Measurements from ENCODE around the gene MYO1H. TPM values are rescaled to one million over a fixed set of nuclear protein-coding genes. Genes with fewer than 3 reads are reported as not detected.

MYO1H gene
- total RNA-seq, 1 donor from 2014 or later = not detected

DNA sequence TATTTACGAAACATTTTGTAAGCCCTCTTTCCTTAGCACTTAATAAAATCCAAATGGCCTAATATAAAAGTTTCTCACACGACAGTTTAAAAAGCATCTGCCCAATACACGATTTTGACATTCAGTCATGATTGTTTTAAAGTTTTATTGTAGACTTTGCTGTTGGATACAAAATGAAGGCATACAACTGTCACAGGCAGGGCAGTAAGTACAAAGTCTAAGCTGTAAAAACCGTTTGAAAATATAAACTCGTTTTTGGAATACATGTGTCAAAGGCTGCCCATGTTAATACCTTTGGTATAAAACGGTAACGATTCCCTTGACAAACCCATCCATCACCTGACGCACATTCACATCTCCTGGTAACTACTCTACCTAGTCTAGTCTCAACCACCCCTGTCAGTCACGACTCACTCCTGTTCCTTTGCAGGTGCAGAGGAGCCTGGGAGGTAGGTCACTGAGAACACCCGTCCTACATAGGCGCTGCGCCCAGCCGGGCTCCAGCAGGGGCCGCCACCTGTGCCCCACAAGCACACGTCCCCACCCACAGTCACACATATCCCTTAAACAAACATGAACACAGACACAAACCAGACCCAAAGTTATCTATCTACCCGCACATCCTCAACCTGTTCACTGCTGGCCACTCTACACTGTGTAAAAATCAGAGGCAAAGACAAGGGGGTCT is 102.3 kb downstream of the MYO1H start:
- Mint-ChIP-seq H3K36me3 (peaks cover 39% of the 10 kb centered on the region), H3K4me1 (no peaks in the 10 kb centered on the region), H3K27me3 (ENCODE audit: insufficient read depth, low read depth) (peaks cover 3% of the 10 kb centered on the region), H3K4me3 (no peak overlapping the region), H3K27ac (no peak overlapping the region), H3K9me3 (no peaks in the 10 kb centered on the region)
- Histone ChIP-seq H3K27me3 (no peaks in the 10 kb centered on the region), H3K79me2 (ENCODE audit: low read depth) (no peaks in the 10 kb centered on the region), H3K4me1 (no peaks in the 10 kb centered on the region), H2AFZ (replicated peaks) (no peak overlapping the region), H3K36me3 (no peaks in the 10 kb centered on the region), H3K9ac (no peak overlapping the region), H3K4me3 (no peak overlapping the region), H3K9me3 (ENCODE audit: low read depth) (no peaks in the 10 kb centered on the region), H3F3A (ENCODE audit: low read depth) (no peaks in the 10 kb centered on the region), H3K27ac (no peak overlapping the region), H3K4me2 (no peak overlapping the region), H4K20me1 (ENCODE audit: low read depth) (peaks cover 8% of the 10 kb centered on the region)
- no peak for DNase-seq (ENCODE audit: low spot score)
- TF ChIP-seq EZH2 (IDR thresholded peaks at IDR 0.05) (no peak), CTCF (IDR thresholded peaks at IDR 0.05) (no peak), EZH2phosphoT487 (IDR thresholded peaks at IDR 0.05) (no peak)

DNA sequence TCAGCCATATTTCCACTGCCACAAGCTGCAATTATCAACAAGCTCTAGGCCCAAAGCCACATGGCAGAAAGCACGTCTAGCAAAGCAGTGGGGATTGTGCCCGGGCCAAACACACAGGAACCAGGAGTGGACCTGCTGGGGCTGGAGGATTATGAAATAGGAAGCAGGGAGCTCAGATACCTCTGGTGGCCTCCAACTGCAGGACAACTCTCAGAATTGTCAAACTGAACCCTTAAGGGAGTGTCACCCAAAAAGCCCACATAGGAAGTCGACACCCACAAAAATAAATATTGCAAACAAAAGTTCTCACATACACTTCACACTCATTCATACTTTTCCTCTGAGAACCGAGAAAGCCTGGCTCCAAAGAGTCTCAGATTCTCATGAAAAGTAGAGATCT is 103.3 kb downstream of the MYO1H start:
- Histone ChIP-seq H3K79me2 (ENCODE audit: low read depth) (no peaks in the 10 kb centered on the region), H3K9ac (no peak overlapping the region), H3K4me2 (no peak overlapping the region), H3K36me3 (no peaks in the 10 kb centered on the region), H3K27me3 (no peaks in the 10 kb centered on the region), H3K4me3 (no peak overlapping the region), H4K20me1 (ENCODE audit: low read depth) (peaks cover 8% of the 10 kb centered on the region), H3F3A (ENCODE audit: low read depth) (no peaks in the 10 kb centered on the region), H3K9me3 (ENCODE audit: low read depth) (no peaks in the 10 kb centered on the region), H2AFZ (replicated peaks) (no peak overlapping the region), H3K27ac (no peak overlapping the region), H3K4me1 (no peaks in the 10 kb centered on the region)
- no peak for DNase-seq (ENCODE audit: low spot score)
- H3K4me3 Mint-ChIP-seq = no peak overlapping the region
- peaks cover 3% of the 10 kb centered on the region for H3K27me3 Mint-ChIP-seq (ENCODE audit: insufficient read depth, low read depth)
- H3K9me3 Mint-ChIP-seq = no peaks in the 10 kb centered on the region
- no peak overlapping the region for H3K27ac Mint-ChIP-seq
- TF ChIP-seq CTCF (IDR thresholded peaks at IDR 0.05) (no peak), EZH2phosphoT487 (IDR thresholded peaks at IDR 0.05) (no peak), EZH2 (IDR thresholded peaks at IDR 0.05) (no peak)
- peaks cover under 1% of the 10 kb centered on the region for H3K4me1 Mint-ChIP-seq
- peaks cover 39% of the 10 kb centered on the region for H3K36me3 Mint-ChIP-seq

DNA sequence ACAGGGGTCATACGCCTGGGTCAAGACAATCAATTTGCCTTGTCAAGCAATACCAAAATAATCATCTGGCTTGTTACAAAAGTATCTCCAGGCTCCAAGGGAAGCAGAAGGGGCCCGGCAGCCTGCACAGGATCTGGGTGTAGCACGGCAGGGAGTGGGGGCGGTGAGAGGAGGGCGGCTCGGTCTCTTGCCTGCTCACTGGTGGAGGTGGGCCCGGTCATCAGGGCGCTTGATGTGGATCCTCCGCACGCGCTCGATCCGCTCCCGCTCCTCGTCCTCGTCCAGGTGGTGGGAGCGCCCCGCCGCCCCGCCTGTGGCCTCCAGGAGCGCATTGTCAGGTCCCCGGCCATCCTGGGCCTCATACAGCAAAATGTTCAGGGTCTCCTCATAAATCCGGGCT is 103.7 kb downstream of the MYO1H start:
- Mint-ChIP-seq H3K9me3 (no peaks in the 10 kb centered on the region), H3K36me3 (peaks cover 41% of the 10 kb centered on the region)
- no peak overlapping the region for H3K27ac ChIP-seq

GRCh38 chr12:109452489-109452888 is 104.8 kb downstream of the MYO1H start:
- Histone ChIP-seq H3K4me3 (no peak overlapping the region), H3F3A (ENCODE audit: low read depth) (no peaks in the 10 kb centered on the region), H3K9ac (no peak overlapping the region), H2AFZ (replicated peaks) (no peak overlapping the region), H3K79me2 (ENCODE audit: low read depth) (no peaks in the 10 kb centered on the region), H3K36me3 (no peaks in the 10 kb centered on the region), H3K4me2 (no peak overlapping the region), H3K27ac (no peak overlapping the region), H3K27me3 (no peaks in the 10 kb centered on the region), H4K20me1 (ENCODE audit: low read depth) (peaks cover 13% of the 10 kb centered on the region), H3K9me3 (ENCODE audit: low read depth) (no peaks in the 10 kb centered on the region), H3K4me1 (peaks cover 2% of the 10 kb centered on the region)
- Mint-ChIP-seq H3K27me3 (ENCODE audit: insufficient read depth, low read depth) (peaks cover 3% of the 10 kb centered on the region), H3K36me3 (peaks cover 50% of the 10 kb centered on the region), H3K27ac (no peak overlapping the region), H3K4me3 (no peak overlapping the region), H3K9me3 (no peaks in the 10 kb centered on the region), H3K4me1 (peaks cover 10% of the 10 kb centered on the region)
- TF ChIP-seq EZH2phosphoT487 (IDR thresholded peaks at IDR 0.05) = no peak
- no peak for TF ChIP-seq EZH2 (IDR thresholded peaks at IDR 0.05)
- no peak for TF ChIP-seq CTCF (IDR thresholded peaks at IDR 0.05)
- no peak for DNase-seq (ENCODE audit: low spot score)

More for the DNA sequence above, 103.7 kb downstream of the MYO1H start:
- Histone ChIP-seq H4K20me1 (ENCODE audit: low read depth) (peaks cover 8% of the 10 kb centered on the region), H3K4me2 (no peak overlapping the region), H3K79me2 (ENCODE audit: low read depth) (no peaks in the 10 kb centered on the region), H3K9me3 (ENCODE audit: low read depth) (no peaks in the 10 kb centered on the region), H3K27me3 (no peaks in the 10 kb centered on the region), H3K9ac (no peak overlapping the region), H3K4me1 (no peaks in the 10 kb centered on the region), H3K36me3 (no peaks in the 10 kb centered on the region), H3F3A (ENCODE audit: low read depth) (no peaks in the 10 kb centered on the region), H3K4me3 (no peak overlapping the region), H2AFZ (replicated peaks) (no peak overlapping the region)
- peaks cover 3% of the 10 kb centered on the region for H3K27me3 Mint-ChIP-seq (ENCODE audit: insufficient read depth, low read depth)
- H3K27ac Mint-ChIP-seq = no peak overlapping the region
- H3K4me3 Mint-ChIP-seq = no peak overlapping the region
- no peak for DNase-seq (ENCODE audit: low spot score)
- TF ChIP-seq EZH2 (IDR thresholded peaks at IDR 0.05) (no peak), EZH2phosphoT487 (IDR thresholded peaks at IDR 0.05) (no peak)
- peaks cover 3% of the 10 kb centered on the region for H3K4me1 Mint-ChIP-seq

Measured in neural progenitor cell (in vitro differentiated cells).